Stimulated activated naive B cell treated with anti-CD40 and anti-IgM and Interleukin-4, amounts not matched to agents 10 μg/mL and 1 μg/mL and 100 μg/mL, for 72 hours (primary cell): ENCODE measurements around the gene DGKZ.
"Not testable (repeated sequence)": the region's sequence is repeated elsewhere in the genome, so short reads cannot be mapped to it uniquely, and the experiment has no call there.

ENCODE experiments used
- ATAC-seq, 2 donors: fragments of 150-1000 bp; cut with Tn5 transposase; replicated peaks; 2 replicates each; pipeline ENCODE4 v1.10.0; 2021; ENCODE audit warnings: moderate library complexity in 1 of 2
- DNase-seq: peaks from one replicate; pipeline ENCODE4 v3.0.0; 2021
- H3K27ac Mint-ChIP-seq: one replicate; pipeline ENCODE4 v1.8.0; 2022; ENCODE audit warnings: mild to moderate bottlenecking, mixed read lengths
- H3K27me3 Mint-ChIP-seq, 2 donors: one replicate each; pipeline ENCODE4 v1.8.0; 2022; ENCODE audit warnings: mixed read lengths in 2 of 2
- H3K36me3 Mint-ChIP-seq, 2 donors: one replicate each; pipeline ENCODE4 v1.8.0; 2022; ENCODE audit warnings: mixed read lengths in 2 of 2, mild to moderate bottlenecking in 1 of 2
- H3K4me1 Mint-ChIP-seq, 2 donors: one replicate each; pipeline ENCODE4 v1.8.0; 2022; ENCODE audit warnings: mixed read lengths in 2 of 2, mild to moderate bottlenecking in 1 of 2
- H3K4me3 Mint-ChIP-seq, 2 donors: one replicate each; pipeline ENCODE4 v1.8.0; 2022; ENCODE audit warnings: mild to moderate bottlenecking in 2 of 2, mixed read lengths in 2 of 2, moderate library complexity in 1 of 2
- H3K9me3 Mint-ChIP-seq, 2 donors: one replicate each; pipeline ENCODE4 v1.8.0; 2022; ENCODE audit warnings: mixed read lengths in 2 of 2, mild to moderate bottlenecking in 1 of 2

DGKZ gene

DNA sequence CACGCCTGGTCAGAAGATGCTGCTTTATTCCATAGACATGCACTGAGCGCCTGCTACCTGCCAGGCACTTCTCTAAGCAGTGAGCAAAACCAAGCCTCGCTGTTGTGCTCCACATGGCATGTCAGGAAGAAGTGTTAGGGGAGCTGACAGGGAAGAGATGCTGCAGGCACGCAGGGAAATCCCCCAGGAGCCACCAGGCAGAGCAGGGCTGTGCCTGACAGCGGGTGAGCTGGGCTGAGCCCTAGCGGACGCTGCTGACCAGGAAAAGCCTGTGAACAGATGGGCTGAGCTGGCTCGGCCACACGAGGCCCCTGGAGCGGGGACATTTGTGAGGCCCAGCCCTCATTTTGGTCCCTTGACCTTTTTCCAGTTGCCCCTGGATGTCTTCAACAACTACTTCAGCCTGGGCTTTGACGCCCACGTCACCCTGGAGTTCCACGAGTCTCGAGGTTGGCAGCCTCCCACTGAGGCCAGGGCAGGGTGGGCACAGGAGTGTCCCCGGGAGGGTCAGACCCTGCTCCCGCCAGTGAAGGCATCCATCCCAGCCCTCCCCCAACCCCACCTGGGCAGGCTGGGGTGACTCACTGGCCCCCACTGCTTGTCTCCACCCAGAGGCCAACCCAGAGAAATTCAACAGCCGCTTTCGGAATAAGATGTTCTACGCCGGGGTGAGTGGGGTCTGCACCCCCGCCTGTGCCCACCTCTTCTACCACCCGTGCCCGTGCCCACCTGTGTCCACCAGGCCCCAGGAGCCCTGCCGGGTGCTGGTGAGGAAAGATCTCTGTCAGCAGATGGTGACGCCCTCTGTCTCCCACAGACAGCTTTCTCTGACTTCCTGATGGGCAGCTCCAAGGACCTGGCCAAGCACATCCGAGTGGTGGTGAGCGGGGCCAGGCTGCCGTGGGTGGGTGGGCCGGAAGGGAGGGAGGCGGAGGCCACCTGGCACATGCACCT is 26.8 kb downstream of the DGKZ start:
- H3K9me3 Mint-ChIP-seq = no peaks in the 10 kb centered on the region
- no peak overlapping the region for H3K27ac Mint-ChIP-seq
- DNase-seq (no peak), ATAC-seq (no peak)
- peaks cover 2 to 3% of the 10 kb centered on the region in 2 donors for H3K4me1 Mint-ChIP-seq
- no peak overlapping the region for H3K4me3 Mint-ChIP-seq
- peaks cover 42 to 51% of the 10 kb centered on the region in 2 donors for H3K36me3 Mint-ChIP-seq
- no peaks in the 10 kb centered on the region for H3K27me3 Mint-ChIP-seq

DNA sequence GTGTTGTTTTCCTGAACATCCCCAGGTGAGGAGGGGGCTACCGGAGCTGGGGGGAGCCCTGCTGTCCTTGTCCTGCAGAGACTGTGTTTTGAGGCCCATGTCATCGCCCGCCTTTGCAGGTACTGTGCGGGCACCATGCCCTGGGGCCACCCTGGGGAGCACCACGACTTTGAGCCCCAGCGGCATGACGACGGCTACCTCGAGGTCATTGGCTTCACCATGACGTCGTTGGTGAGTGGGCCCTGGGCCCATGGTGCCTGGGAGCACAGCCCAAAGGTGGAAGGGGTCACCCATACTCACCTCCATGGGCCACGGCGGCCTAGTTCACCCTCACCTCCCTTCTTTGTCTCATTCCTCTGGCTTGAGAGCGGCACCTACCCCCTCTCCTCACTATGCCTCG is 27.6 kb downstream of the DGKZ start:
- ATAC-seq (no peak), DNase-seq (no peak)
- H3K9me3 Mint-ChIP-seq = no peaks in the 10 kb centered on the region
- no peaks in the 10 kb centered on the region for H3K27me3 Mint-ChIP-seq
- no peak overlapping the region for H3K27ac Mint-ChIP-seq
- peaks cover 2 to 7% of the 10 kb centered on the region in 2 donors for H3K4me1 Mint-ChIP-seq
- peaks cover 42 to 47% of the 10 kb centered on the region in 2 donors for H3K36me3 Mint-ChIP-seq
- no peak overlapping the region for H3K4me3 Mint-ChIP-seq

DNA sequence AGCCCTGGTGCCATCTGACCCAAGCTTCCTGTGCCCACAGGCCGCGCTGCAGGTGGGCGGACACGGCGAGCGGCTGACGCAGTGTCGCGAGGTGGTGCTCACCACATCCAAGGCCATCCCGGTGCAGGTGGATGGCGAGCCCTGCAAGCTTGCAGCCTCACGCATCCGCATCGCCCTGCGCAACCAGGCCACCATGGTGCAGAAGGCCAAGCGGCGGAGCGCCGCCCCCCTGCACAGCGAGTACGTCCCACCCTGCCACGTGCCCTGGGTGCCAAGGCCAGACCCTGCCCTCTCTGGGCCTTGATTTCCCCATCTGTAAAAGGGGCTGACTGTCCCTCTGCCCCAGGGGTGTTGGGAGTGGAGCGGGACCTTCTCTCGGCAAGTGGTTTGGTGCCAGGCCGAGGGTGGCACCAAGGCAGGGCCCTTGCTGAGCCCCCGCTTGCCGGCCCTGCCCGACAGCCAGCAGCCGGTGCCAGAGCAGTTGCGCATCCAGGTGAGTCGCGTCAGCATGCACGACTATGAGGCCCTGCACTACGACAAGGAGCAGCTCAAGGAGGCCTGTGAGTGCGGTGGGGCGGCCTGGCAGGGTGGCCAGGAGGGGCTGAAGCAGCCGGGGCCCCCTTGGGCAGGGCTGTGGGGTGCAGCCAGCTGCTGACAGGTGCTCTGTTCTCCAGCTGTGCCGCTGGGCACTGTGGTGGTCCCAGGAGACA is 28.3 kb downstream of the DGKZ start:
- H3K36me3 Mint-ChIP-seq = peaks cover 36 to 39% of the 10 kb centered on the region in 2 donors

DNA sequence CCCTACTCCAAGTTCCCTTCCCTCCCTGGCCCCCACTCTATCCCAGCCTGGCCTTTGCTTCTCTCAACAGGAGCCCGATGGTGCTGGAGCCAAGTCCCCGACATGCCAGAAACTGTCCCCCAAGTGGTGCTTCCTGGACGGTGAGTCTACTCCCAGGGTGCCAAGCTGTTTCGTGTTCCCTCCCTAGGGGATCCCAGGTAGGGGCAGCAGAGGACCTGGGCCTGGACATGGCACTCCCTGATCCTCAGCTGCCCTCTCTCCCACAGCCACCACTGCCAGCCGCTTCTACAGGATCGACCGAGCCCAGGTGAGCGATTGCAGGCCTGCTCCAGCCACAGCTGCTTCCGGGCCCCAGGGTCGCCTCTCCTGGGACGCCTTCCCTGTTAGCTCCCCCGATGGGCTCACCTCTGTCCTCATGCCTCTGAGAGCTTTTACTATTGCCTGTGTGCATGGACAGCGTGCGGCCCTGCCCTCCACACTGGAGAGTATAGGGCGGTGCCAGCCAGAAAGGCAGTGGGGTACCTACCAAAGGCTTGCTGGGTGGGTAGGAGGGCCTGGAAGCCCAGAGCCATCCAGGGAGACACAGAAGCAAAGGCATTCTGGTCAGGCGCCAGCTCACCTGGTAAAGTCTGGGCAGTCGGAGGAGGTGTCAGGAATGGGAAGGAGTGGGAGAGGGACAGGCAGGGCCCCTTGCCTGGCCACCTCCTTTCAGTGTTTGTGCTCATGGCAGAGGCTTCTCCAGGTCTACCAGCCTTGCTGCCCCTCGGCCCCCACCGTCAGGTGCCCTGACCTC is 29.2 kb downstream of the DGKZ start:
- no peak for ATAC-seq
- Mint-ChIP-seq H3K4me3 (no peak overlapping the region), H3K27me3 (no peaks in the 10 kb centered on the region), H3K27ac (no peak overlapping the region), H3K36me3 (peaks cover 36 to 39% of the 10 kb centered on the region in 2 donors), H3K4me1 (peaks cover 4 to 16% of the 10 kb centered on the region in 2 donors), H3K9me3 (no peaks in the 10 kb centered on the region)
- DNase-seq = no peak

More for the DNA sequence above, 28.3 kb downstream of the DGKZ start:
- Mint-ChIP-seq H3K27me3 (no peaks in the 10 kb centered on the region), H3K9me3 (no peaks in the 10 kb centered on the region), H3K4me1 (peaks cover 4 to 12% of the 10 kb centered on the region in 2 donors), H3K27ac (no peak overlapping the region), H3K4me3 (no peak overlapping the region)
- DNase-seq (no peak), ATAC-seq (no peak)

DNA sequence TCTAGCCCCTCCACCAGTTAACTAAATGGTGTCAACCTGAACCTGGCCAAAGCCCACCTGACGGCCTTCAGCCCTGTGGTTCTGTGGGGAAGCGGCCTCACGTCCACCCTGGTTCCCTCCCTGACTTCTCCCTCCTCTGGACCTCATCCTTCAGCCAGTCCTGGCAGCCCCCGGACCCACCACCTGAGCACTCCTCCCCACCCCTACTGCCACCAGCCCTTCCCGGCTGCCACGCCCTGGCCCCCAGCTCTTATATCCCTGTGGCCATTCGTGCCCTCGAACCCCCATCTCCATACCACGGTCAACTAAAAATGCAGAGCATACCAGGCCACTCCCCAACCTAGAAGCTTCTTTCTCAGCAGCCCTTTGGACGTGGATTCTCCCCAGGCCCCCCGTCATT is 30.0 kb downstream of the DGKZ start:
- no peak overlapping the region for H3K27ac Mint-ChIP-seq
- peaks cover 36 to 37% of the 10 kb centered on the region in 2 donors for H3K36me3 Mint-ChIP-seq
- ATAC-seq (no peak), DNase-seq (no peak)
- peaks cover 5% of the 10 kb centered on the region in 2 donors for H3K27me3 Mint-ChIP-seq
- H3K9me3 Mint-ChIP-seq = no peaks in the 10 kb centered on the region
- H3K4me3 Mint-ChIP-seq = no peak overlapping the region
- peaks cover 8 to 21% of the 10 kb centered on the region in 2 donors for H3K4me1 Mint-ChIP-seq

DNA sequence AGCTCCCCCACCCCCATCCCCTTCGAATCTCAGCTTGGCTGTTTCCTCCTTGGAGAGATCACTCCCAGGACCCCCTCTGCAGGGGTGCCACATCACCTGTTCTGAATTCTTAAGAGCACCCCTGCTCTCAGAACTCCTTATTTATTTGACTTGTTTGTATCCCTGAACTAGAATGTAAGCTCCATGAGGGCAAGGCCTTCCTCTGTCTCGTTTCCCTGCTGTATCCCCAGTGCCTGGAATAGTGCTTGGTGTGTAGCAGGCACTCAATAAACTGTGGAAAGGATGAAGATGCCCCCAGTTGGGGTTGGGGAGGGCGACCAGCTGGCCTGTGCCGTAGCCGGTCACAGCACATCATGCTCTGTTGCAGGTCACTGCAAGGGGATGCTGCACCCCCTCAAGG is 30.6 kb downstream of the DGKZ start:
- H3K9me3 Mint-ChIP-seq = no peaks in the 10 kb centered on the region
- ATAC-seq = no peak
- H3K4me3 Mint-ChIP-seq = no peak overlapping the region
- H3K27me3 Mint-ChIP-seq = peaks cover 6 to 8% of the 10 kb centered on the region in 2 donors
- no peak overlapping the region for H3K27ac Mint-ChIP-seq
- H3K4me1 Mint-ChIP-seq = peaks cover 8 to 23% of the 10 kb centered on the region in 2 donors
- no peak for DNase-seq
- H3K36me3 Mint-ChIP-seq = peaks cover 31 to 36% of the 10 kb centered on the region in 2 donors

DNA sequence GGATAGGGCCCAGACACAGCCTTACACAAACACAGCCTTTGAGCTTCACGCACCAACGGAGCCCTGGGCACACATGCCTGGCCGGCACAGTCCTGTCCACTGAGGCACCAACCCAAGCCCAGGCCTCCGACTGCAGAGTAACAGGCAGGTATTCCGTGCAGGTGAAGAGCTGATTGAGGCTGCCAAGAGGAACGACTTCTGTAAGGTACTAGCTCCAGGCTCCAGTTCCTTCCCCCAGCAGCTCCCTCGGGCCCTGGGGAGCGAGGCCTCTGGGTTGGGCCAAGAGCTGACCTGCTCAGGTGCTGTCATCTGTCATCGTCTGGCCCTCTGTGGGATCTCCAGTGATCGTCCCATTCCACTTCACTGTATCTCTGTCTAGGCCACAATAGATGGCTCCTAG is 31.0 kb downstream of the DGKZ start:
- Mint-ChIP-seq H3K36me3 (peaks cover 31 to 36% of the 10 kb centered on the region in 2 donors), H3K27ac (no peak overlapping the region)

DNA sequence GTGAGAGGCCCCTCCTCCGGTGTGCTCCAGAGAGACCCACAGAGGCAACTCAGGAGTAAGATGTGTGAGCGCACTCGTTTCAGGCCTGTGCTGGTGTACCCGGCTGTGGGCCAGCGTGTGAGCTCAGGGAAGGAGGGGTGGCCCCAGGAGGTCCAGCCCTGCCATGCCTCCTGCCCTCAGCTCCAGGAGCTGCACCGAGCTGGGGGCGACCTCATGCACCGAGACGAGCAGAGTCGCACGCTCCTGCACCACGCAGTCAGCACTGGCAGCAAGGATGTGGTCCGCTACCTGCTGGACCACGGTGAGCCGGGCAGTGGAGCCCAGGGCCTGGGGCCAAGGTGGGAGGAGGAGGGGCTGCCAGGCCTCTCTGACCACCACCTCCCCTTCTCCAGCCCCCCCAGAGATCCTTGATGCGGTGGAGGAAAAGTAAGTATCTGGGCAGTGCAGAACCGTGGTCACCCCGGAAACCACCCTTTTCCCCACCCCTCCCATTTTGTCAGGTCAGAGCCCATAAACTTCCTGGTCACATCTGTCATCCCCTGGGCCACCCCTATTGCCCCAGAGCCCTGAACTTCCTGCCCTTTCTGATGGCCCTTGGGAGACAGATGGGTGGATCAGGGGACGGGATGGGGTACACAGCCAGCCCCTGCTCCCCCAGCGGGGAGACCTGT is 31.7 kb downstream of the DGKZ start:
- H3K27me3 Mint-ChIP-seq = peaks cover 12 to 16% of the 10 kb centered on the region in 2 donors
- DNase-seq (no peak), ATAC-seq (no peak)
- H3K4me1 Mint-ChIP-seq = peaks cover 8 to 23% of the 10 kb centered on the region in 2 donors
- peaks cover 28 to 34% of the 10 kb centered on the region in 2 donors for H3K36me3 Mint-ChIP-seq
- no peak overlapping the region for H3K4me3 Mint-ChIP-seq
- no peaks in the 10 kb centered on the region for H3K9me3 Mint-ChIP-seq
- H3K27ac Mint-ChIP-seq = no peak overlapping the region

More for the DNA sequence above, 31.0 kb downstream of the DGKZ start:
- H3K27me3 Mint-ChIP-seq = peaks cover 6 to 9% of the 10 kb centered on the region in 2 donors
- DNase-seq = no peak
- ATAC-seq = no peak
- peaks cover 8 to 23% of the 10 kb centered on the region in 2 donors for H3K4me1 Mint-ChIP-seq
- H3K9me3 Mint-ChIP-seq = no peaks in the 10 kb centered on the region
- H3K4me3 Mint-ChIP-seq = no peak overlapping the region

DNA sequence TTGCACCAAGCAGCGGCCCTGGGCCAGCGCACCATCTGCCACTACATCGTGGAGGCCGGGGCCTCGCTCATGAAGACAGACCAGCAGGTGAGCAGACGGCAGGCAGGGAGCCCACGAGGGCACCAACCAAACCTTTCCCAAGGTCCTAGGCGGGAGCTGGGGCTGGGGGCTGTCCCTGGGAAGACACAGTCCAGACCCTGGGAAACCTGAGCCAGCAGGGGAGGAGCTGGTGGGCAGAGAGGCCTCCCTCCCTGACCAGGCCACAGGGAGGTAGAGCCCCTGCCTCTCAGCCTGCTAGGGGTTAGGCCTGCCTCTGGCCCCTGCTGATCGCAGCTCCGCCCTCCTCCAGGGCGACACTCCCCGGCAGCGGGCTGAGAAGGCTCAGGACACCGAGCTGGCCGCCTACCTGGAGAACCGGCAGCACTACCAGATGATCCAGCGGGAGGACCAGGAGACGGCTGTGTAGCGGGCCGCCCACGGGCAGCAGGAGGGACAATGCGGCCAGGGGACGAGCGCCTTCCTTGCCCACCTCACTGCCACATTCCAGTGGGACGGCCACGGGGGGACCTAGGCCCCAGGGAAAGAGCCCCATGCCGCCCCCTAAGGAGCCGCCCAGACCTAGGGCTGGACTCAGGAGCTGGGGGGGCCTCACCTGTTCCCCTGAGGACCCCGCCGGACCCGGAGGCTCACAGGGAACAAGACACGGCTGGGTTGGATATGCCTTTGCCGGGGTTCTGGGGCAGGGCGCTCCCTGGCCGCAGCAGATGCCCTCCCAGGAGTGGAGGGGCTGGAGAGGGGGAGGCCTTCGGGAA is 32.4 kb downstream of the DGKZ start:
- peaks cover 25 to 31% of the 10 kb centered on the region in 2 donors for H3K36me3 Mint-ChIP-seq
- H3K4me3 Mint-ChIP-seq = peak overlapping the region; percentile 22 to 50

DNA sequence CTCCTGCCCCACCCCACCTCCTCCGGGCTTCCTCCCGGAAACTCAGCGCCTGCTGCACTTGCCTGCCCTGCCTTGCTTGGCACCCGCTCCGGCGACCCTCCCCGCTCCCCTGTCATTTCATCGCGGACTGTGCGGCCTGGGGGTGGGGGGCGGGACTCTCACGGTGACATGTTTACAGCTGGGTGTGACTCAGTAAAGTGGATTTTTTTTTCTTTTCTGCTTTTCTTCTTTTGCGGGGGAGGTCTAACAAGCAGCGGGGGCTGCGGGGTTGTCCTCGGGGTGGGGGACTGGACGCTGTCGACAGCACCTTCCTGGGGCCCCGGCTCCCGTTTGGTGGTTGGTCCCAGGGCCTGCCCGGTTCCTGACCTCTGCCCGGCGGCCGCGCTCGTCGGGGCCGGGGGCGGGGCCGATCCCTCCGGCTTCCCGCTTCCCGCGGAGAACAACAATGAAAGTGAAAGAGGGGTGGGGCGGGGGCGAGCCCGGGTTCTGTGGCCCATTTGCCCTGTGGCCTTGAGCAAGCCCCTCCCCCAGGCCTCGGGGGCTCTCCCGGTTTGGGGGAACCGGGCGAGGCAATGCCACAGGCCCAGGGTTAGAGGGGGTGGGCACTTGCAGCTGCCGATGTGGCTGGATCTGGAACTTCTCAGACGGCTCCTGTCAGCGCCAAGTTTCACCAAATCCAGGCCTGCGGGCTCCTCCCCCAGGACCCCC is 33.2 kb downstream of the DGKZ start:
- H3K4me3 Mint-ChIP-seq = peak overlapping the region; percentile 77 to 80
- H3K4me1 Mint-ChIP-seq = peaks cover 8 to 23% of the 10 kb centered on the region in 2 donors
- peaks cover 27 to 31% of the 10 kb centered on the region in 2 donors for H3K27me3 Mint-ChIP-seq
- ATAC-seq = peak; percentile 50 to 57
- no peak for DNase-seq
- peak overlapping the region; percentile 47 for H3K27ac Mint-ChIP-seq
- peaks cover 19 to 28% of the 10 kb centered on the region in 2 donors for H3K36me3 Mint-ChIP-seq
- H3K9me3 Mint-ChIP-seq = no peaks in the 10 kb centered on the region

More for the DNA sequence above, 32.4 kb downstream of the DGKZ start:
- H3K9me3 Mint-ChIP-seq, H3K27ac Mint-ChIP-seq, DNase-seq, ATAC-seq: not testable (repeated sequence)
- Mint-ChIP-seq H3K27me3 (peaks cover 19 to 23% of the 10 kb centered on the region in 2 donors), H3K4me1 (peaks cover 8 to 23% of the 10 kb centered on the region in 2 donors)

DNA sequence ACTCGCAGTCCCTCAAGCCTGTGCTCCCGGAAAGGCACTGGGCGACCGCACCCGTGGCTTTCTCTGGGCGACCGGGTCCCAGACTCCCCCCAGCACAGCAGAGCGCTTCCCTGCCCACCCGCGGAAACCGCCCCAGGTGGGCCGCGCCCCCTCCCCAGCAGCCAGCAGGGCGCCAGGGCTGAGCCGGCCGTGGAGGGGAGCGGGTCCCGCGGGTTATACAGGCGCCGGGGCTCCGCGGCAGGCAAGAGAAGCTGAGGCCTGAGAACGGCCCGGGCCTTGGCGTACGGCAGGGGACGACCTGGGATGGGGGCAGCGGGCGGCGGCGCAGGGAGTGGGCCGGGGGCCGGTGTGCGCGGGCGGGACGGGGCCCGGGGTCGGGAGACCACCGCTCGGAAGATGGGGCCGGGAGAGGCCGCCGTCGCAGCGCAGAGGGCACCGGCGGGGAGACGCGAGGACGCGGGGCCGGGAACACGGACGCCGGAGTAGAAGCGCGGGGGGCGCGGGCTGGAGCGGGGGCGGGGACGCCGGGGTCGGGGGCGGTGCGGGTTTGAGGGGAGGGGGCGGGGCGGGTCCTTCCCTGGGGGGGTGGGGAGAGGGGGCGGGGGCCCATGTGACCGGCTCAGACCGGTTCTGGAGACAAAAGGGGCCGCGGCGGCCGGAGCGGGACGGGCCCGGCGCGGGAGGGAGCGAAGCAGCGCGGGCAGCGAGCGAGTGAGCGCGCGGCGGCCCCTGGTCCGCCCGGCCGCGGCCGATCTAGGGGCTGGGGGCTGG is 34.0 kb downstream of the DGKZ start, which contains the start of gene MDK:
Gene MDK (plus strand): TSS at position 622 of the 771 bp plus-strand sequence. CDS start 389 bp downstream, outside the sequence.
- Mint-ChIP-seq H3K27me3 (peaks cover 34 to 39% of the 10 kb centered on the region in 2 donors), H3K9me3 (no peaks in the 10 kb centered on the region), H3K27ac (peak within 1 kb of the TSS; percentile 56), H3K4me3 (peak within 1 kb of the TSS; percentile 77 to 81), H3K36me3 (peaks cover 17 to 24% of the 10 kb centered on the region in 2 donors), H3K4me1 (peaks cover 8 to 23% of the 10 kb centered on the region in 2 donors)
- ATAC-seq (peak; percentile 44 to 53), DNase-seq (no peak)
